ENCODE data around the gene MED12L.
A peak's percentile ranks its signal among the peaks of the same experiment; 100 is the strongest.
"Not testable (repeated sequence)": the region's sequence is repeated elsewhere in the genome, so short reads cannot be mapped to it uniquely, and the experiment has no call there.

The MED12L gene

DNA sequence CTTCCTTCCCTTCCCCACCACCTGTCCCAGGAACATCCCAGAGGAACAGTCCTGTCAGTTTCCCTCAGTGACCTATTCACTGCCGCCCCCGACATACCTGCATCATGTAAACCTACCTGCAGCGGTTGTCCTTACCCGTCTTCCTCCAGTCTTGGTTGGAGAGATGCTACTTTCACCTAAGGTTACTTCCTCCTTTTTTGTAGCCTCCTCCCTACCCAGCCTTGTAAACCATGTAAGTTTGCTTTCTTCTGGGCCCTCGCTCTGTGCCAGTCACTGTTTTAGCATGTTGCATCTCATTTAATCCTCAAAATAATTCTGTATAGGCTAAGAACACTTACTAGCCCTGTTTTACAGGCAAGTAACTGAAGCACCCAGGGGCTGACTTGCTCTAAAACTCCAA lies 59.3 kb downstream of the MED12L start:
- no peak for DNase-seq

- DNase-seq = no peak
Observed at GRCh38 chr3:151145713-151146070, 60.2 kb downstream of the MED12L start.

DNA sequence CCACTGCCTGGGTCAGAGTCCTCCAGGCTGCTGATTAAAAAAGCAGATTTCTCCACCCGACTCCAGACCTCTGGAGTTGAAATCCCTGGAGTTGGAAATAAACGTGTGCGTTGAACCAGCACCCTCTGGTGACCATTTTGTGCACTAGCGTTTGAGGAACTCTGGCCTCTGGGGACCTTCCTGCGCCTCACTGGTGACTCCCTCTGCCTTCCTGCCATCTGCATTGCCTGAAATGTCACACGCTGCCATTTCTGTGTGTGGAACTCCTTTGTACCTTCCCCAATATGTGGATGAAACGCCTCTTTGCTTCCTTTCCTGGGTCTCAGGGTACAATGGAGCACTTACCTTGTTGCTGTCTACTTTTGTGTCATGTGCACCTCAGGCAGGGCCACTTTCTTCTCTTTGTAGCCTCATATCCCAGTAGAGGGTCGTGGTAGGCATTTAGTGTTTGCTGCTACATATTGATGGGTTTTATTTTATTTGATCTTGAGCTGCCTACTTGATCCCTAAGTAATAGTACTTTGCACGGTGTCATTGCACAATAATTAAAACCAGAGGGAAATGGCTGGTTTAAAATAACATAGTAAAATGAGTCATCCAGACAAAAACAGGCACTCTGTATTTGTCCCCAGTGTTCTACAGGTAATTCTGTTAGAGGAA lies 60.7 kb downstream of the MED12L start:
- peak; percentile 24 to 35 for DNase-seq

DNA sequence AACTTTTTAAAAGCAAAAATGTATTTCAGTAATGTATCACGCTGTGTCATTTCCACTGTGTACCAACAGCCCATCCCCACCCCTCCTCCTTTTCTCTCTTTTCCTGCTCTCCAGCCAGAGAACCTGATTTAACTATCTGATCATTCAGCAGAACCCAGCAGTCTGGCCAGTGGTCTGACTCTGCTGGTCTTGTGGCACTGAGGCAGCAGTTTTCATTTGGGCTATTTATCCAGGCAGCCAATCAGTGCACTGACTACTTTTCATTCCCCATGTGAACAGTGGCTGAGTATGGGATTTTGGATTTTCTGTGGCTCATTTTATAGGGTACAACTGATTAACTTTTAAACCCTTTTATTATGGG lies 61.2 kb downstream of the MED12L start:
- no peak for DNase-seq

DNA sequence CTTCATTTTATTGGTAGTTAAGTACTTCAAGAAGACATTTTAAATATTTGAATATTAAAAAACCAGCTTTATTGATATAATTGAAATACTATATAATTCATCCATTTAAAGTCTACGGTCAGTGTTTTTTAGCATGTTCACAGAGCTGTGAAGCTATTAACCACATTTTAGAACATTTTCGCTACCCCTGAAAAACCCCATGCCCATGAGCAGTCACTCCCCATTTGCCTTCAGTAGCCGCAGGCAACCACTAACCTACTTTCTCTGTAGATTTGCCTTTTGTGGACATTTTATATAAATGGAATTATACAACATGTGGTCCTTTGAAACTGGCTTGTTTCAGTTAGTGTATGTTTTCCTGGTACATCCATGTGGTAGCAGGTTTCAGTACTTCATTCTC lies 61.8 kb downstream of the MED12L start:
- DNase-seq = no peak

GRCh38 chr3:151152455-151153079 lies 67.1 kb downstream of the MED12L start:
- DNase-seq = no peak

DNA sequence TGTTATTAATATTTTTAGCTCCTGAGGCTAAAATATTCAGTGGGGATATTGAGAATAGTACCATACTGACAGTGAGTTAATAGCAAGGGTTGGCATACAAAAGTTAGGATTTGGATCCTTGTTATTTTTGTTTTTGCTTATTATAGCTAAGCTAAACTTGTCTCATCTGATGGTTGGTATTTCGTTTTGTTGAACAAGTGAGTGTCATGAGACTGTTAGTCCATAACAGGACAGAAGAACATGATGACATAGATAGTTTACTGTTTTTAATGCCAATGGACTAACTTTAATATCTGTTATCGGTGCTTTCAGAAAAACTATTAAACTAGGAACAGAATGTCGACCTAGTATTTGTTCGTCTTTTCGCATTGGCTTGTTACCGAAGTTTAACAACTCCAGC lies 69.1 kb downstream of the MED12L start:
- DNase-seq = no peak

DNA sequence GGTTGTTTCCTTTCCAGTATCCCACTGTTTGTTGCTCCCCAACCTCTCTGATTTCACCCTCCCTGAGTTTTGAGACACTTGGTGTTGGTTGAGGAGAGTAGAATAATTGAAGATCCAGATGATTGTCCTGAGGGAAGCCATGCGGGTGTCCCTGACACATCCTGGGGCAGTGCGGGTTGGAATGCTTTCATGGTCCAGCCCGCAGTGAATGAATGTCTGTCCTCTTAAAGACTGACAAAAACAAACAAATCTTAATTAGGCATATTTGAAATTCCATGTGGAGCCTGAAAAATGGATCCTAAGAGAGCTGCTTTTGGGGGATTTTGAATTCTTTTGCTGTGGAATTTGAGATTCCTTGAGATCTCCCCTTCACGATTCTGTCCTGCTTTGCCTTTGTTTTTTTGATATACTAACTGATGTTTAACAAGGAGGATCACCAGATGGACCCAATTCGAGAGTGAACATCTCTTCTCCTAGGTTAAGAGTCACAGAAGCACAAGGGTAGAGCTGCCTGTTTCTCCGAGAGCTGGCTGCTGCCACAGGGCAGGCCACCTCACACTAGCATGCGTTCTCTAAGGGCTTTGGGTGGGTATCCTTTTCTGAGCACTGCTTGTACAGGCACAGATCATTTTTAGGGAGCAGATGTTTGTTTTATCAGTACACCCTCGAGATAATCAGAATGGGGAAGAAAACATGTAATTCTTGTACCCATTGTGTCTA lies 70.1 kb downstream of the MED12L start:
- no peak for DNase-seq

DNA sequence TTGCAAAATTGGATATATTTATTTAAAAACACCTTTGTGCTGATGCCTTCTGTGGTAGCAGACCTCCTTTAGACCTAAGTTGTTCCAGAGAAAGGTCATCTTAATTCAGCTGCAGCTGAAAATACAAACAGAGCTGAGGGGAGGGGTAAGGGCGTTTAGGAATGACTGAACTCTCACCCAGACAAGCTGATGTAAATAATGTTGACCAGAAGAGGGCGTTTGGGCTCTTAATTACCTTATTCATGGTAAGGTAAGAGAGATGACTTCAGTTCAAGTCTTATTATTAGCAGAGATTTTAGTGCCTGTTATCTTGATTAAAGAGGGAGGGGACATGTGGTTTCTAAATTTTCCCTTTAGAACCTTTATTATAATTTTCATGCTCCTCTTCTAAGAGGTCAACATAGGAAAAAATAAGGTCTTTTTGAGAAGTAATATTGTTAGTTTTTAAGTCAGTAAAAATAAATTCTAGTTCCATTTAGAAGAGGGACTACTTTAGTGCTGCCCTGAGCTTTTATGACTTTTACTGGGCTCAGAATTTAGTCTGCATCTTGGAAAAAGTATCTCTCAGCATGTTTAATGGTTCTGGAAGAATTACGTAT lies 71.3 kb downstream of the MED12L start:
- DNase-seq = peak in 1 of 2 experiments; percentile 36

DNA sequence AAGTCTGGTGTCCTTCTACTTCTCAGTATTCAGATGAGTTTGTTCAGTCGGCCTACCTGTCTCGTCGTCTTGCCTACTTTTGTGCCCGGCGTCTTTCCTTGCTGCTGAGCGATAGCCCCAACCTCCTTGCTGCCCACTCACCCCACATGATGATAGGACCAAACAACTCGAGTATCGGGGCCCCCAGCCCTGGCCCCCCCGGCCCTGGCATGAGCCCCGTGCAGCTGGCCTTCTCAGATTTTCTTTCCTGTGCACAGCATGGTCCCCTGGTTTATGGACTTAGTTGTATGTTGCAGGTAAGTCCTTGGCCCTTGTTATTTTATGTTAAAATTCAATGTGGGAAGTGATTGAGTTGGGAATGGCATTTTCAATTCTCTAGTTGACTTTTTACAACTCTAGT lies 74.3 kb downstream of the MED12L start:
- DNase-seq = no peak

DNA sequence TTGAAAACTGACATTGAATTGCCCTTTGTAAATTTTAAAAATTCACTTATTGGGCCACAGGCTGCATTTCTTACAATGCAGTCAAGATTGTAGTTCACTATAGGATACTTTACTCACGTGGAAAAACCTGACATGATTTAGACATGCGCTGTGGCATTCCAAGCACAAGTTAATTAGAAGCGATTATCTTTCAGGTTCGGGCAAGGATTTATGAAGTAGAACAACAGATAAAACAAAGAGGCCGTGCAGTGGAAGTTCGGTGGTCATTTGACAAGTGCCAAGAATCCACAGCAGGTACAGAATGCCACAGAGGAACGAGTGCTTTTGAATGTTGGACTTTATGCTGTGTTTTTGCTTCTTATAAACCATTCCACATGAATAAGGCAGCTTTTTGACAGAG lies 79.8 kb downstream of the MED12L start:
- no peak for DNase-seq

DNA sequence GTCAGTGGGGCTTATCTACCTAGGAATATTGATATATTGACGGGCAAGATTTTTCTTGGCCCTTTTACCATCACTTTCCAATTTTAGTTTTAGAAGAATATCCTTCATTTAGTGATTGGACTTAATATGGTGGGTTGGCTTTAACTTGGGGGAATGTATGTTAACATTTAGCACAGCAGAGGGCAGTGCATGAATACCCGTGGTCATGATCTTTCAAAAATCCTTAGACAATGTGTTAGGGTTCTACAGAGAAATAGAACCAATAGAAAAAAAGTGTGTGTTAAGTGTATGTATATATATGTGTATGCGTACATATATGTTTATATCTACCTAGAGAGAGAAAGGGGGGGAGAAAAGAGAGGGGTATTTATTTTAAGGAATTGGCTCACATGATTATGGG lies 80.7 kb downstream of the MED12L start:
- DNase-seq = no peak

- peak in 1 of 2 experiments; percentile 8 for DNase-seq
Observed at GRCh38 chr3:151168269-151169094, 83.0 kb downstream of the MED12L start.

DNA sequence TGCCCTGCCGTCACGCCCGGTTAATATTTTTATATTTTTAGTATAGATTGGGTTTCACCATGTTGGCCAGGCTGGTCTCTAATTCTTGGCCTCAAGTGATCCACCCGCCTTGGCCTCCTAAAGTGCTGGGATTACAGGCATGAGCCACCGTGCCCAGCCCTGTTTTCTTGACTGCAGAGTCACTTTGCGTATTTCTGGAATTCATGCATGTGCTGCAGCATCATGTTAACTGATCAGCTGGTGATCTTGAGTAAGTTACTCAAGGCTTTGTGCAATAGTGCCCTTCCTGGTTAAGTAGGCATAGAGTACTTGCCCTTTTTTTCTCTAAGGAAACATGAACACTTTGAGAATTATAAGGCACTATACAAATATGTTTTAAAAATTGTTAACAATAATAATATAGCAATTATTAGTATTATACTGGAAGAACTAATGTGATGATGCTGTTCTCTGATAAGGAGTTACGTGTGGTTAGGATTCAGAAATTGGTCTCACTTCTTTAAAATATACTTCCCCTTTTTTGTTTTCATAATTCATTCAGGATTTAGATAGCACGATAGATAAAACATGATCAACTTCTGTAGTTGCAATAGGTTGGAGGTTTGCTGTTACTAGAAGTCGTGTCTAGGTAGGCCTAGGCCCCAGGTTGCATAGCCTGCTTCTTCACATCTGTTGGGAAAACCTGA lies 83.9 kb downstream of the MED12L start:
- no peak for DNase-seq

- DNase-seq = not testable (repeated sequence)
Observed at GRCh38 chr3:151169948-151170679, 84.7 kb downstream of the MED12L start.

- DNase-seq = no peak
Observed at GRCh38 chr3:151171145-151171757, 85.8 kb downstream of the MED12L start.

- DNase-seq = no peak
Observed at GRCh38 chr3:151174351-151174750, 88.9 kb downstream of the MED12L start.

DNA sequence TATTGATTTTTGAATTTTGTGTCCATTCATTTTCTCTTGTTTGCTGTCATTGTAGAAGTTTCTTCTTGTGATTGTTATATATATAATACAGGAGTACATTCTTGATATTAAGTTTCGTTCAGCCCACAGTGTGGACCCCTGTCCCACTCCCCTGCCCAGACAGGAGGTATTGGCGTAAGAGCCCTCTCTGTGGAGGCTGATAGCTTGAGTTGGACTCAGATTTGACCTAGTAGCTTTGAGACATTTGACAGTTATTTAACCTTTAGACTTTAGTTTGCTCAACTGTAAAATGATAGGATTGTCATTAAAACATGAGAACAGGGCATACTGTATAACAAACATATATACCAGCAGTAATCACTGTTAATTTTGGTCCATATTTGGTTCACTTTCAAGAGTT lies 90.5 kb downstream of the MED12L start:
- DNase-seq = no peak

GRCh38 chr3:151178208-151178845 lies 92.9 kb downstream of the MED12L start:
- DNase-seq = no peak

DNA sequence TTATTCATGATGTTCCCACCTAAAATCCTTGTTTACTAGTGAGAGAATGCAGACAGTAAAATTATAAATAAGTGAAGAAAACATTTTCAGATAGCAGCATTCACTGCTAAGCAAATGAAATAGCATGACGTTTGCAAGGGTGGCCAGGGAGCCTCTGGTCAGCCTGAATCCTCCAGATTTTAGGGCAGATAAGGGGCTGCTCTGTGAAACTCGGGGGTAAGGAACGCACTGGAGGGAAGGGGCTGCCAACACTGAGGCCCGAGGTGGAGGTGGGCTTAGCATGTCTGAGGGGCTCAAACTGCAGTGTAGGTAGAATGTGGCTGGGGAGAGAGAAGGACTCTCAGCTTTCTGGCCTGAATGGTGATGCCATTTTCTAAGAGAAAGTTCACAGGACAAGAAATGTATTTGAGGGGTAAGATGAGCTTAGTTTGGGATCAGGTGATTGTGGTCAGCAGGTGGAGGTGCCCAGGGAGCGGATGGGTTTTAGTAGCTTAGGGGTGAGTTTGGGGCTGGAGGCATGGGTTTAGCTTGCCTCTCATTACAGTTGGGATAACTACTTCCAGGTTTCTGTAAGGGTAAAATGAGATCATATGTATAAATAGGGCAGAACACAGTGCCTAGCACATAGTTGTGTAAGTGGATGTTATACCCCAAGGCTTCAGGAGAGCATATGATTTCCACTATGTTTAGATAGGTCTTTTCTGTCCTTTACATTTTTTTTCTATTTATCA lies 97.0 kb downstream of the MED12L start:
- DNase-seq = no peak
